SJCRH30 (cell line): Measurements from ENCODE around the gene PLXNA1. TPM values are rescaled to one million over a fixed set of nuclear protein-coding genes. Genes with fewer than 3 reads are reported as not detected.

ENCODE experiments used
- DNase-seq, 2 experiments: peaks; one replicate each; pipeline ENCODE4 v3.0.0-alpha.2; 2015 to 2020
- H3K27ac ChIP-seq: fragments of 250-450 bp; sonication (Bioruptor Pico); 2 replicates; pipeline ENCODE4 v1.5.1; 2020; ENCODE audit warnings: mild to moderate bottlenecking, moderate library complexity
- H3K27me3 ChIP-seq: fragments of 250-450 bp; sonication (Bioruptor Pico); 2 replicates; pipeline ENCODE4 v1.5.1; 2020; ENCODE audit warnings: mild to moderate bottlenecking, moderate library complexity
- H3K36me3 ChIP-seq: fragments of 250-450 bp; sonication (Bioruptor Pico); 2 replicates; pipeline ENCODE4 v1.5.1; 2020; ENCODE audit warnings: mild to moderate bottlenecking, moderate library complexity
- H3K4me1 ChIP-seq: fragments of 250-450 bp; sonication (Bioruptor Pico); 2 replicates; pipeline ENCODE4 v1.5.1; 2020; ENCODE audit warnings: mild to moderate bottlenecking, moderate library complexity
- H3K4me3 ChIP-seq: fragments of 250-450 bp; sonication (Bioruptor Pico); 2 replicates; pipeline ENCODE4 v1.5.1; 2020; ENCODE audit warnings: mild to moderate bottlenecking, moderate library complexity
- H3K9me3 ChIP-seq: fragments of 250-450 bp; sonication (Bioruptor Pico); replicated peaks from 2 replicates; pipeline ENCODE4 v1.5.1; 2020; ENCODE audit warnings: mild to moderate bottlenecking, moderate library complexity
- total RNA-seq: library from RNA; depleted of rRNA; stranded (reverse); fragments of >200 nt; shearing (Covaris generic); gene quantifications from 2 replicates; pipeline ENCODE4 v1.2.3, GENCODE V29; 2014

The PLXNA1 gene
- total RNA-seq, 1 experiment from 2014 or later = 51.6 TPM

GRCh38 chr3:126970101-126970500, 12.8 kb upstream of the PLXNA1 start:
- no peaks in the 10 kb centered on the region for H3K36me3 ChIP-seq
- H3K27me3 ChIP-seq = no peaks in the 10 kb centered on the region
- no peak overlapping the region for H3K27ac ChIP-seq
- H3K4me3 ChIP-seq = no peak overlapping the region
- H3K4me1 ChIP-seq = no peaks in the 10 kb centered on the region; the same call in 1 of the 2 replicates
- no peak for DNase-seq
- peaks cover 6% of the 10 kb centered on the region; the same call in 1 of the 2 replicates for H3K9me3 ChIP-seq

- no peak overlapping the region for H3K4me3 ChIP-seq
- H3K27me3 ChIP-seq = no peaks in the 10 kb centered on the region
- peaks cover 6% of the 10 kb centered on the region; the same call in 1 of the 2 replicates for H3K9me3 ChIP-seq
- DNase-seq = no peak
- no peak overlapping the region for H3K27ac ChIP-seq
- H3K4me1 ChIP-seq = no peaks in the 10 kb centered on the region; the same call in 1 of the 2 replicates
- H3K36me3 ChIP-seq = no peaks in the 10 kb centered on the region
Observed at GRCh38 chr3:126970921-126971320, 12.0 kb upstream of the PLXNA1 start.

GRCh38 chr3:126971891-126972351, 11.0 kb upstream of the PLXNA1 start:
- no peak overlapping the region for H3K27ac ChIP-seq

GRCh38 chr3:126972866-126973265, 10.0 kb upstream of the PLXNA1 start:
- Histone ChIP-seq H3K27ac (no peak overlapping the region), H3K27me3 (no peaks in the 10 kb centered on the region), H3K4me1 (no peaks in the 10 kb centered on the region; the same call in 1 of the 2 replicates), H3K9me3 (peaks cover 6% of the 10 kb centered on the region; the same call in 1 of the 2 replicates), H3K36me3 (no peaks in the 10 kb centered on the region), H3K4me3 (no peak overlapping the region)
- no peak for DNase-seq

More at GRCh38 chr3:126971891-126972351, 11.0 kb upstream of the PLXNA1 start:
- Histone ChIP-seq H3K27me3 (no peaks in the 10 kb centered on the region), H3K4me1 (no peaks in the 10 kb centered on the region; the same call in 1 of the 2 replicates), H3K36me3 (no peaks in the 10 kb centered on the region), H3K4me3 (no peak overlapping the region), H3K9me3 (peaks cover 6% of the 10 kb centered on the region; the same call in 1 of the 2 replicates)
- peak; percentile 61 to 62 for DNase-seq

- no peaks in the 10 kb centered on the region for H3K36me3 ChIP-seq
- H3K9me3 ChIP-seq = peaks cover 6% of the 10 kb centered on the region; the same call in 1 of the 2 replicates
- no peak overlapping the region for H3K27ac ChIP-seq
- H3K4me1 ChIP-seq = no peaks in the 10 kb centered on the region; the same call in 1 of the 2 replicates
- no peak overlapping the region for H3K4me3 ChIP-seq
- no peak for DNase-seq
- no peaks in the 10 kb centered on the region for H3K27me3 ChIP-seq
Observed at GRCh38 chr3:126973814-126974213, 9.1 kb upstream of the PLXNA1 start.

GRCh38 chr3:126974756-126975155, 8.2 kb upstream of the PLXNA1 start:
- H3K36me3 ChIP-seq = no peaks in the 10 kb centered on the region
- no peak overlapping the region for H3K4me3 ChIP-seq
- no peaks in the 10 kb centered on the region; the same call in 1 of the 2 replicates for H3K4me1 ChIP-seq
- no peaks in the 10 kb centered on the region for H3K27me3 ChIP-seq
- no peak overlapping the region for H3K27ac ChIP-seq
- H3K9me3 ChIP-seq = peaks cover 6% of the 10 kb centered on the region; the same call in 1 of the 2 replicates
- DNase-seq = no peak

GRCh38 chr3:126976906-126977305, 6.0 kb upstream of the PLXNA1 start:
- H3K9me3 ChIP-seq = peaks cover 6% of the 10 kb centered on the region; the same call in 1 of the 2 replicates
- no peaks in the 10 kb centered on the region; the same call in 1 of the 2 replicates for H3K4me1 ChIP-seq
- no peaks in the 10 kb centered on the region for H3K36me3 ChIP-seq
- H3K27ac ChIP-seq = no peak overlapping the region
- no peak for DNase-seq
- H3K4me3 ChIP-seq = no peak overlapping the region
- H3K27me3 ChIP-seq = no peaks in the 10 kb centered on the region

GRCh38 chr3:126977821-126978220, 5.1 kb upstream of the PLXNA1 start:
- no peak overlapping the region for H3K27ac ChIP-seq
- DNase-seq = no peak
- peaks cover 6% of the 10 kb centered on the region; the same call in 1 of the 2 replicates for H3K9me3 ChIP-seq
- no peaks in the 10 kb centered on the region for H3K27me3 ChIP-seq
- no peaks in the 10 kb centered on the region for H3K36me3 ChIP-seq
- no peaks in the 10 kb centered on the region; the same call in 1 of the 2 replicates for H3K4me1 ChIP-seq
- H3K4me3 ChIP-seq = no peak overlapping the region

- Histone ChIP-seq H3K36me3 (no peaks in the 10 kb centered on the region), H3K9me3 (peaks cover 6% of the 10 kb centered on the region; the same call in 1 of the 2 replicates), H3K27ac (no peak overlapping the region), H3K4me3 (no peak overlapping the region), H3K27me3 (no peaks in the 10 kb centered on the region), H3K4me1 (no peaks in the 10 kb centered on the region)
- DNase-seq = no peak
Observed at GRCh38 chr3:126978291-126978690, 4.6 kb upstream of the PLXNA1 start.

GRCh38 chr3:126979046-126979628, 3.8 kb upstream of the PLXNA1 start:
- no peak overlapping the region for H3K27ac ChIP-seq
- DNase-seq = peak in 1 of 2 experiments; percentile 24
- H3K27me3 ChIP-seq = no peaks in the 10 kb centered on the region
- no peaks in the 10 kb centered on the region for H3K4me1 ChIP-seq
- no peaks in the 10 kb centered on the region for H3K36me3 ChIP-seq
- no peak overlapping the region for H3K4me3 ChIP-seq
- peaks cover 6% of the 10 kb centered on the region; the same call in 1 of the 2 replicates for H3K9me3 ChIP-seq

GRCh38 chr3:126980266-126980811, 2.6 kb upstream of the PLXNA1 start:
- Histone ChIP-seq H3K4me3 (no peak overlapping the region), H3K27me3 (no peaks in the 10 kb centered on the region), H3K27ac (no peak overlapping the region), H3K9me3 (no peaks in the 10 kb centered on the region), H3K36me3 (no peaks in the 10 kb centered on the region), H3K4me1 (0 out of 2 replicates have a peak, but pooled peaks cover 5% of the 10 kb centered on the region)
- DNase-seq = no peak

GRCh38 chr3:126982126-126982470, 817 bp upstream of the PLXNA1 start:
- Histone ChIP-seq H3K4me3 (peak overlapping the region; percentile 60), H3K4me1 (0 out of 2 replicates have a peak, but pooled peaks cover 5% of the 10 kb centered on the region)

GRCh38 chr3:126983276-126983652, 349 bp downstream of the PLXNA1 start:
- Histone ChIP-seq H3K9me3 (no peaks in the 10 kb centered on the region), H3K4me3 (peak overlapping the region; percentile 92), H3K27me3 (no peaks in the 10 kb centered on the region), H3K4me1 (0 out of 2 replicates have a peak, but pooled peaks cover 5% of the 10 kb centered on the region), H3K27ac (no peak overlapping the region), H3K36me3 (no peaks in the 10 kb centered on the region)
- DNase-seq = no peak

More at GRCh38 chr3:126982126-126982470, 817 bp upstream of the PLXNA1 start:
- Histone ChIP-seq H3K27me3 (no peaks in the 10 kb centered on the region), H3K9me3 (no peaks in the 10 kb centered on the region), H3K27ac (peak overlapping the region; percentile 36), H3K36me3 (no peaks in the 10 kb centered on the region)
- peak; percentile 45 to 51 for DNase-seq

GRCh38 chr3:126983653-126984390, 907 bp downstream of the PLXNA1 start:
- H3K27me3 ChIP-seq = no peaks in the 10 kb centered on the region
- peak; percentile 62 for DNase-seq
- peak overlapping the region; percentile 45 for H3K27ac ChIP-seq
- H3K4me3 ChIP-seq = peak overlapping the region; percentile 92
- H3K36me3 ChIP-seq = peaks cover 2% of the 10 kb centered on the region; the same call in 1 of the 2 replicates
- H3K9me3 ChIP-seq = no peaks in the 10 kb centered on the region
- 0 out of 2 replicates have a peak, but pooled peaks cover 5% of the 10 kb centered on the region for H3K4me1 ChIP-seq
